IMR-90 (cell line): ENCODE results near the gene PEX26. TPM values are rescaled to one million over a fixed set of nuclear protein-coding genes. Genes with fewer than 3 reads are reported as not detected.
A peak's percentile ranks its signal among the peaks of the same experiment; 100 is the strongest.

Experiments
- ATAC-seq: fragments of 200-7000 bp; cut with Tn5 transposase; 2 replicates; pipeline ENCODE4 v1.9.1; 2020; ENCODE audit warnings: low read depth, mild to moderate bottlenecking, moderate library complexity
- BruUV-seq: library from RNA; stranded (reverse); fragments of 400-500 nt; replicated peaks from 2 replicates; lab custom pipeline; 2021; lab: Mats Ljungman, UMichigan
- CTCF ChIA-PET: fragments of 300-600 bp; formaldehyde crosslinking; extraction: SDS; loops from one replicate; lab custom pipeline; 2021; ENCODE audit warnings: antibody characterized with exemption; lab: Yijun Ruan, JAX
- POLR2A ChIA-PET: fragments of 300-600 bp; sonication (Branson Sonifier 250); formaldehyde crosslinking; loops from one replicate; lab custom pipeline; 2022; ENCODE audit warnings: antibody characterized with exemption; ENCODE audit not compliant: unreplicated experiment; lab: Charles Lee
- DNase-seq: peaks from one replicate; pipeline ENCODE4 v3.0.0; 2013
- H2AFZ ChIP-seq: replicated peaks from 2 replicates; pipeline ENCODE3; 2013; ENCODE audit warnings: low read length, mild to moderate bottlenecking; ENCODE audit not compliant: poor library complexity
- H2AK5ac ChIP-seq: 2 replicates; pipeline ENCODE4 v1.6.1; 2013; ENCODE audit warnings: low read depth, low read length, inconsistent platforms
- H2AK9ac ChIP-seq: replicated peaks from 2 replicates; pipeline ENCODE3; 2013; ENCODE audit warnings: mild to moderate bottlenecking, low read depth, low read length, moderate library complexity; ENCODE audit not compliant: poor library complexity
- H2BK120ac ChIP-seq: 2 replicates; pipeline ENCODE4 v1.6.1; 2013; ENCODE audit warnings: low read depth, low read length, inconsistent platforms
- H2BK15ac ChIP-seq: 3 replicates; pipeline ENCODE4 v1.6.1; 2013; ENCODE audit warnings: low read depth, low read length, inconsistent platforms
- H2BK20ac ChIP-seq: 2 replicates; pipeline ENCODE4 v1.6.1; 2013; ENCODE audit warnings: low read depth, mild to moderate bottlenecking, inconsistent platforms, low read length, moderate library complexity
- H2BK5ac ChIP-seq: 2 replicates; pipeline ENCODE4 v1.6.1; 2013; ENCODE audit warnings: mild to moderate bottlenecking, low read depth, low read length, inconsistent platforms; ENCODE audit not compliant: poor library complexity, severe bottlenecking
- H3K14ac ChIP-seq: replicated peaks from 2 replicates; pipeline ENCODE4 v1.6.1; 2013; ENCODE audit warnings: low read depth, low read length, inconsistent platforms
- H3K18ac ChIP-seq: 2 replicates; pipeline ENCODE4 v1.6.1; 2013; ENCODE audit warnings: low read depth, low read length, control low read depth
- H3K23ac ChIP-seq: 2 replicates; pipeline ENCODE4 v1.6.1; 2013; ENCODE audit warnings: low read depth, low read length, inconsistent platforms
- H3K27ac ChIP-seq: 2 replicates; pipeline ENCODE4 v1.5.1; 2013; ENCODE audit warnings: mild to moderate bottlenecking, control low read depth, low read length; ENCODE audit not compliant: insufficient read depth
- H3K27me3 ChIP-seq: 2 replicates; pipeline ENCODE4 v1.6.1; 2013; ENCODE audit warnings: low read length; ENCODE audit not compliant: control insufficient read depth, insufficient read depth
- H3K36me3 ChIP-seq: 2 replicates; pipeline ENCODE4 v1.6.1; 2013; ENCODE audit warnings: low read length, mixed read lengths; ENCODE audit not compliant: control insufficient read depth, insufficient read depth
- H3K4ac ChIP-seq: 2 replicates; pipeline ENCODE4 v1.6.1; 2013; ENCODE audit warnings: low read depth, low read length, inconsistent platforms
- H3K4me1 ChIP-seq: 2 replicates; pipeline ENCODE4 v1.6.1; 2013; ENCODE audit warnings: low read length, mixed read lengths; ENCODE audit not compliant: control insufficient read depth, insufficient read depth
- H3K4me2 ChIP-seq: 2 replicates; pipeline ENCODE4 v1.6.1; 2013; ENCODE audit warnings: low read depth, mild to moderate bottlenecking, control low read depth, low read length, moderate library complexity
- H3K4me3 ChIP-seq: 2 replicates; pipeline ENCODE4 v1.5.1; 2013; ENCODE audit warnings: low read depth, mild to moderate bottlenecking, control low read depth, low read length, moderate library complexity; ENCODE audit not compliant: insufficient read depth
- H3K56ac ChIP-seq: 2 replicates; pipeline ENCODE4 v1.6.1; 2013; ENCODE audit warnings: low read length, inconsistent platforms; ENCODE audit not compliant: insufficient read depth; ENCODE audit errors: extremely low read depth
- H3K79me1 ChIP-seq, 2 experiments: 2 replicates each; pipeline ENCODE4 v1.6.1; 2013; ENCODE audit warnings: low read length in 2 of 2, inconsistent platforms in 1 of 2, low read depth in 1 of 2
- H3K9ac ChIP-seq: 2 replicates; pipeline ENCODE4 v1.6.1; 2013; ENCODE audit warnings: low read depth, low read length, control low read depth
- H3K9me1 ChIP-seq: 2 replicates; pipeline ENCODE4 v1.6.1; 2013; ENCODE audit warnings: low read length, inconsistent platforms; ENCODE audit not compliant: insufficient read depth
- H3K9me3 ChIP-seq: 2 replicates; pipeline ENCODE4 v1.6.1; 2013; ENCODE audit warnings: low read length; ENCODE audit not compliant: control insufficient read depth, insufficient read depth
- H4K20me1 ChIP-seq: 2 replicates; pipeline ENCODE4 v1.6.1; 2013; ENCODE audit warnings: low read length, inconsistent platforms; ENCODE audit not compliant: insufficient read depth
- H4K5ac ChIP-seq: 2 replicates; pipeline ENCODE4 v1.6.1; 2013; ENCODE audit warnings: mild to moderate bottlenecking, low read depth, low read length, control low read depth
- H4K8ac ChIP-seq, 2 experiments: 2 replicates each; pipeline ENCODE4 v1.6.1; 2013; ENCODE audit warnings: low read depth in 2 of 2, low read length in 2 of 2, control low read depth in 1 of 2, inconsistent platforms in 1 of 2
- H4K91ac ChIP-seq: 2 replicates; pipeline ENCODE4 v1.6.1; 2013; ENCODE audit warnings: low read depth, low read length, inconsistent platforms; ENCODE audit not compliant: insufficient read depth
- BHLHE40 ChIP-seq: fragments of 150-350 bp; IDR thresholded peaks from 2 replicates; pipeline ENCODE4 v1.6.1; 2016; ENCODE audit warnings: mild to moderate bottlenecking, low read depth, low read length
- CEBPB ChIP-seq: IDR thresholded peaks from 2 replicates; pipeline ENCODE4 v1.6.1; 2012; ENCODE audit warnings: low read depth, low read length, improper control_type of control experiment
- CHD1 ChIP-seq: IDR thresholded peaks from 2 replicates; pipeline ENCODE4 v1.6.1; 2012; ENCODE audit warnings: low read depth, low read length, improper control_type of control experiment
- FOS ChIP-seq: fragments of 150-350 bp; IDR thresholded peaks from 2 replicates; pipeline ENCODE4 v1.6.1; 2016; ENCODE audit warnings: low read depth, low read length
- MAFK ChIP-seq: IDR thresholded peaks from 2 replicates; pipeline ENCODE4 v1.6.1; 2012; ENCODE audit warnings: low read depth, low read length, improper control_type of control experiment
- MAZ ChIP-seq: IDR thresholded peaks from 2 replicates; pipeline ENCODE4 v1.6.1; 2012; ENCODE audit warnings: low read depth, mild to moderate bottlenecking, low read length, improper control_type of control experiment, moderate library complexity, borderline replicate concordance
- MXI1 ChIP-seq: IDR thresholded peaks from 2 replicates; pipeline ENCODE4 v1.6.1; 2012; ENCODE audit warnings: low read depth, mild to moderate bottlenecking, low read length, moderate library complexity, borderline replicate concordance
- NFE2L2 ChIP-seq: fragments of 150-350 bp; IDR thresholded peaks from 2 replicates; pipeline ENCODE4 v1.6.1; 2016; ENCODE audit warnings: low read depth, mild to moderate bottlenecking, low read length
- POLR2A ChIP-seq: IDR thresholded peaks from 2 replicates; pipeline ENCODE4 v1.6.1; 2012; ENCODE audit warnings: mild to moderate bottlenecking, low read depth, low read length
- RAD21 ChIP-seq: IDR thresholded peaks from 2 replicates; pipeline ENCODE4 v1.6.1; 2012; ENCODE audit warnings: low read length, improper control_type of control experiment
- RCOR1 ChIP-seq: IDR thresholded peaks from 2 replicates; pipeline ENCODE4 v1.6.1; 2012; ENCODE audit warnings: mild to moderate bottlenecking, low read length, improper control_type of control experiment; ENCODE audit not compliant: insufficient replicate concordance
- RFX5 ChIP-seq: IDR thresholded peaks from 2 replicates; pipeline ENCODE4 v1.8.0; 2012; ENCODE audit warnings: low read depth, mild to moderate bottlenecking, low read length, moderate library complexity
- SMC3 ChIP-seq: fragments of 150-350 bp; IDR thresholded peaks from 2 replicates; pipeline ENCODE4 v1.6.1; 2016; ENCODE audit warnings: low read depth, mild to moderate bottlenecking, antibody characterized with exemption, low read length, moderate library complexity
- USF2 ChIP-seq: fragments of 150-350 bp; IDR thresholded peaks from 2 replicates; pipeline ENCODE4 v1.6.1; 2017; ENCODE audit warnings: mild to moderate bottlenecking, antibody characterized with exemption, low read length, low read depth
- WGBS, 2 experiments: methylation state at CpG; one replicate each; pipeline versions ENCODE4 v1.1.5 to v1.1.7; 2013; ENCODE audit warnings: missing lambda C conversion rate in 2 of 2; ENCODE audit not compliant: insufficient read length in 1 of 2; ENCODE audit errors: extremely low coverage in 2 of 2; 5-methylcytosine and 5-hydroxymethylcytosine counted together
- dilution Hi-C: fragments of 300-500 bp; cut with HindIII; formaldehyde crosslinking; loops from one replicate; pipeline ENCODE4 v1.14.3; 2018; ENCODE audit warnings: low sequenced_read_pairs; ENCODE audit not compliant: unreplicated experiment
- in situ Hi-C: fragments of 300-500 bp; cut with MboI; formaldehyde crosslinking; loops from 3 replicates; pipeline ENCODE4 v1.14.3; 2019; ENCODE audit warnings: low sequenced_read_pairs, inconsistent platforms, mixed read lengths
- intact Hi-C: fragments of 100-400 bp; cut with micrococcal nuclease; formaldehyde crosslinking; loops from 2 replicates; pipeline ENCODE4 v1.10.0; 2022
- polyA plus RNA-seq, 3 experiments: library from polyadenylated mRNA; depleted of rRNA; stranded (reverse); fragments of >200 nt; gene quantifications; 2 replicates each; pipeline ENCODE4 v1.2.3, GENCODE V29; 2012; ENCODE audit warnings: low replicate concordance in 1 of 3
- total RNA-seq: library from RNA; depleted of rRNA; stranded (reverse); fragments of >200 nt; gene quantifications from 2 replicates; pipeline ENCODE4 v1.2.3, GENCODE V29; 2012
- TF ChIP-seq, protein P1 (sequence below): fragments of 150-350 bp; IDR thresholded peaks from 2 replicates; pipeline ENCODE4 v1.6.1; 2016; ENCODE audit warnings: low read depth, mild to moderate bottlenecking, low read length, moderate library complexity, borderline replicate concordance
- TF ChIP-seq, protein P2 (sequence below): conservative IDR thresholded peaks from 2 replicates; pipeline ENCODE4 v1.5.1; 2012; ENCODE audit warnings: mild to moderate bottlenecking, low read depth, low read length, improper control_type of control experiment

Gene PEX26
- total and polyA plus RNA-seq, 2 of the 4 experiments (the other 2 are of a cell fraction): 12.2 to 18.5 TPM

- no peaks in the 10 kb centered on the region for H3K79me1 ChIP-seq
- no peak overlapping the region for H2BK15ac ChIP-seq
- H3K27ac ChIP-seq: no peak overlapping the region
- in situ Hi-C loops: loop anchor here (5.0 to 25.0 kb wide), 3 partner anchors 73 to 503 kb away; partner anchors contain the start of gene SLC25A18
- ATAC-seq (no peak), DNase-seq (no peak)
- H2BK120ac ChIP-seq: no peak overlapping the region
- dilution Hi-C loops: no loop called here
- CTCF ChIA-PET: interaction anchor here (2.4 kb wide), 1 partner anchor 11 kb away, joined by 12 read pairs; no protein-coding TSS in a partner anchor
- no peak overlapping the region for H2AK9ac ChIP-seq
- no peak overlapping the region for H2BK20ac ChIP-seq
- no peak overlapping the region for H3K4me2 ChIP-seq
- 0 out of 2 replicates have a peak overlapping the region, but pooled peaks have one; percentile 22 for H3K4ac ChIP-seq
- H3K9me3 ChIP-seq: no peaks in the 10 kb centered on the region
- no peak overlapping the region for H4K8ac ChIP-seq
- intact Hi-C loops: no loop called here
- H3K14ac ChIP-seq: no peak overlapping the region
- H3K56ac ChIP-seq: no peak overlapping the region
- no peak overlapping the region for H2AFZ ChIP-seq
- BruUV-seq: no TSS peak
- H2BK5ac ChIP-seq: no peak overlapping the region
- no peak overlapping the region for H3K23ac ChIP-seq
- H3K27me3 ChIP-seq: no peaks in the 10 kb centered on the region
- 0 out of 2 replicates have a peak overlapping the region, but pooled peaks have one; percentile 4 for H2AK5ac ChIP-seq
- peaks cover 10% of the 10 kb centered on the region; the same call in 1 of the 2 replicates for H3K9me1 ChIP-seq
- H4K20me1 ChIP-seq: no peaks in the 10 kb centered on the region
- WGBS, 2 experiments: 47% methylated on average over 3 of the region's 9 CpGs; no CpG with 5 or more reads in 1 of the 2 experiments
- no peak for TF ChIP-seq USF2
- no peak for TF ChIP-seq SMC3
- no peak for TF ChIP-seq MAZ
- TF ChIP-seq FOS: no peak
- TF ChIP-seq, protein P1, sequence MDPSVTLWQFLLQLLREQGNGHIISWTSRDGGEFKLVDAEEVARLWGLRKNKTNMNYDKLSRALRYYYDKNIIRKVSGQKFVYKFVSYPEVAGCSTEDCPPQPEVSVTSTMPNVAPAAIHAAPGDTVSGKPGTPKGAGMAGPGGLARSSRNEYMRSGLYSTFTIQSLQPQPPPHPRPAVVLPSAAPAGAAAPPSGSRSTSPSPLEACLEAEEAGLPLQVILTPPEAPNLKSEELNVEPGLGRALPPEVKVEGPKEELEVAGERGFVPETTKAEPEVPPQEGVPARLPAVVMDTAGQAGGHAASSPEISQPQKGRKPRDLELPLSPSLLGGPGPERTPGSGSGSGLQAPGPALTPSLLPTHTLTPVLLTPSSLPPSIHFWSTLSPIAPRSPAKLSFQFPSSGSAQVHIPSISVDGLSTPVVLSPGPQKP: no peak
- no peak for TF ChIP-seq CEBPB
- TF ChIP-seq CHD1: no peak
- TF ChIP-seq POLR2A: no peak
- no peak for TF ChIP-seq RFX5
- TF ChIP-seq NFE2L2: no peak
- TF ChIP-seq, protein P2, sequence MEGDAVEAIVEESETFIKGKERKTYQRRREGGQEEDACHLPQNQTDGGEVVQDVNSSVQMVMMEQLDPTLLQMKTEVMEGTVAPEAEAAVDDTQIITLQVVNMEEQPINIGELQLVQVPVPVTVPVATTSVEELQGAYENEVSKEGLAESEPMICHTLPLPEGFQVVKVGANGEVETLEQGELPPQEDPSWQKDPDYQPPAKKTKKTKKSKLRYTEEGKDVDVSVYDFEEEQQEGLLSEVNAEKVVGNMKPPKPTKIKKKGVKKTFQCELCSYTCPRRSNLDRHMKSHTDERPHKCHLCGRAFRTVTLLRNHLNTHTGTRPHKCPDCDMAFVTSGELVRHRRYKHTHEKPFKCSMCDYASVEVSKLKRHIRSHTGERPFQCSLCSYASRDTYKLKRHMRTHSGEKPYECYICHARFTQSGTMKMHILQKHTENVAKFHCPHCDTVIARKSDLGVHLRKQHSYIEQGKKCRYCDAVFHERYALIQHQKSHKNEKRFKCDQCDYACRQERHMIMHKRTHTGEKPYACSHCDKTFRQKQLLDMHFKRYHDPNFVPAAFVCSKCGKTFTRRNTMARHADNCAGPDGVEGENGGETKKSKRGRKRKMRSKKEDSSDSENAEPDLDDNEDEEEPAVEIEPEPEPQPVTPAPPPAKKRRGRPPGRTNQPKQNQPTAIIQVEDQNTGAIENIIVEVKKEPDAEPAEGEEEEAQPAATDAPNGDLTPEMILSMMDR: no peak
- no peak for TF ChIP-seq MXI1
- no peak for TF ChIP-seq BHLHE40
- no peak for TF ChIP-seq MAFK
- TF ChIP-seq RCOR1: no peak
- TF ChIP-seq RAD21: no peak
- H3K9ac ChIP-seq: no peak overlapping the region
- H4K91ac ChIP-seq: no peak overlapping the region
- H4K5ac ChIP-seq: no peak overlapping the region
- no peak overlapping the region for H3K18ac ChIP-seq
- POLR2A ChIA-PET: no interaction called here
- peaks cover 12% of the 10 kb centered on the region for H3K4me1 ChIP-seq
- no peaks in the 10 kb centered on the region for H3K36me3 ChIP-seq
- no peak overlapping the region for H3K4me3 ChIP-seq
Measured at GRCh38 chr22:18065256-18065655, 12.5 kb upstream of the PEX26 start.
